Measurements from ENCODE around the gene PTPRA. TPM values are rescaled to one million over a fixed set of nuclear protein-coding genes. Genes with fewer than 3 reads are reported as not detected.

The PTPRA gene
- total RNA-seq, 1 donor from 2014 or later: 27.9 TPM

DNA sequence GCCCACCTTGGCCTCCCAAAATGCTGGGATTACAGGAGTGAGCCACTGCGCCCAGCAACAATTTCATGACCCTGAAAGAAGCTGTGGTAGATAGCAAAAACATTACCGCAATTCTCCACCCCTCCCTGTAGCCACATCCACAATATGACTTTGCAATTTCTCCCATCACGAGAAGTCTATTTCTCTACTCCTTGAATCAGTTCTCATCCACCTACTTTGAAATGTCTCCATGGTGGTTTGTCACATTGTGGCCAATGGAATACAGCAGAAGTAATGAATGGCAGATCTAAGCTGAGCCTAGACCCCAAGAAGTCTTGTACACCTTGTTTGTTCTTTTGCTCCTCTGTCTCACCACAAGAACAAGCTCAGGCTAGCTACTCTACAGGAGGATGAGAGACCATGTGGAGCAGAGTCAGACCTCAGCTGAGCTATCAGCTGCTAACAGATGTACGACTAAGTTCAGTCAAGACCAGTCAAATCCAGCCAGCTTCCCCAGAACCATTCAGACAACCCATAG, 204.4 kb downstream of the PTPRA start:
- DNase-seq: no peak

DNA sequence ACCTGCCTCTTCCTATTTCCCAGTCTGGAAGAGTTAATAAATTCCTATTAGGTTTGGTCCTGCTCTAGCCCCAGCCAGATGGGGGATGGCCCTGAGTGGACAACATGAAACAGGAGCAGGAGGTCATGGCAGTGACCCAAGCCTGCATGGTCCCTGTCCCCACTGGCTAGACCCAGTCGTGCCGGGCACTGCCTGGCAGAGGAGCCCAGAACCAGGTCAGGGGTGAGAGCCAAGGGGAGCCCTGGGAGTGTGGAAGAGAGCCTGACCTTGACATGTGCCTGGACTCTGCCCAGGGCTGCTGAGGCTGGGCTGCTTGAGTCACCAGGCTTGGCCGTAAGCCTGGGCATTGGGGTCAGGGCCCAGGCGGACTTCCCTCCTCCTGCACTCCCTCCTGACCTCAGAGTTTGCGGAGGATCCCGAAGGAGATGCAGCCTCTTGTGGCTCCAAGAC, 207.7 kb downstream of the PTPRA start:
- DNase-seq: peak; percentile 27

DNA sequence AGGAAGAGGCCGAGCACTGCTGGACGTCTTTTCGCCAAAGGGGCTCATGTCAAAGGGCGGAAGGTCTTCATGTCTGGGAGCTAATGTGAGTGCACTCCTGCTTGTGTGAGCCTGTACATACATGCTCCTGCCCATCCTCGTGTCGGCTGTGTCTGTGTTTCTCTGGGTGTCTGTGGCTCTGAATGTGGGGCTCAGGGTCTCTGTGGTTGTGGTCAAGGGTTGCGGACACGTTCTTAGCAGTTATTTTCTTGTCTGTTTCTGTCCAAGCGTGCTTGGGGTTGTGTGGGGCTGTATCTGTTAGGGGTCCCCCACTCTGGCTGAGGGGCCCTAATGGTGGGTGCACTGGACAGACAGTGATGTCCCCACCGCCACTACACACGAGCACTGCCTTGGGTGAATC, 208.4 kb downstream of the PTPRA start:
- no peak for DNase-seq

GRCh38 chr20:3082306-3082951, 209.1 kb downstream of the PTPRA start:
- DNase-seq: peak; percentile 21

GRCh38 chr20:3082955-3083952, 210.0 kb downstream of the PTPRA start:
- DNase-seq: no peak

DNA sequence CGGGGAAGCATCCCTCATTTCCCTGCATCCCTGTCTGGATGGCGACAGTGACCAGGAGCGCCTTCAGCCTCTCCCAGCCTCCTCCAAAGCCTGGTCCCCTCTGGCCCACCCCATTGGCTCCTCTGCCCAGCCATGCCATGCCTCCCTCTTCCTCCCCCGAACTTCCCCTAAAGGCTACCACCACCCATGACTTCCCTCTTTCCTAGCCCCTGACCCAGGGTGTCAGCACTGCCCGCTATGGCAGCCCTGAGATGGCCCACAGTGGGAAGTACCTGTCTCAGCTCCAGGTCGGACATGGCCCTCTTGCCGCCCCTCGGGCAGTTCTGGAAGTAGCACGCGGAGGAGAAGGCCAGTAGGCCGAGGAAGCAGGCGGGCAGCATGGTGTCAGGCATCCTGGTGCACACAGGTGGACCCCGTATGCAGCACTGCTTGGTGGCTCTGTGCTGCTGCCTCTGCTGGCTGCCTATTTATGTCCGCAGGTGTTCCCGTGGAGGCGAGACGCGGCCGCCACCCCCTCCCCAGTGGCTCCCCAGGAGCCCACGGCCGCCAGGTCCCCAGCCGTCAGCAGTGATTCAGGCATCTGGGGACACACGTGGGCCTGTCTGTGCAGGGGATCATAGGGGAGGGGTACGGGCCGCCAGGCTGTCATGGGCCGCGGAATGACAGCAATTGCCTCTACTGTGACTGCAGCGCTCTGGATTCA, 211.2 kb downstream of the PTPRA start, which contains the start of gene AVP:
TSS of gene AVP (minus strand) at position 442 of the 703 bp plus-strand sequence. CDS start at position 392, 50 bp downstream.
- DNase-seq: no peak

- DNase-seq: no peak
Observed at GRCh38 chr20:3084986-3085360, 211.7 kb downstream of the PTPRA start.

DNA sequence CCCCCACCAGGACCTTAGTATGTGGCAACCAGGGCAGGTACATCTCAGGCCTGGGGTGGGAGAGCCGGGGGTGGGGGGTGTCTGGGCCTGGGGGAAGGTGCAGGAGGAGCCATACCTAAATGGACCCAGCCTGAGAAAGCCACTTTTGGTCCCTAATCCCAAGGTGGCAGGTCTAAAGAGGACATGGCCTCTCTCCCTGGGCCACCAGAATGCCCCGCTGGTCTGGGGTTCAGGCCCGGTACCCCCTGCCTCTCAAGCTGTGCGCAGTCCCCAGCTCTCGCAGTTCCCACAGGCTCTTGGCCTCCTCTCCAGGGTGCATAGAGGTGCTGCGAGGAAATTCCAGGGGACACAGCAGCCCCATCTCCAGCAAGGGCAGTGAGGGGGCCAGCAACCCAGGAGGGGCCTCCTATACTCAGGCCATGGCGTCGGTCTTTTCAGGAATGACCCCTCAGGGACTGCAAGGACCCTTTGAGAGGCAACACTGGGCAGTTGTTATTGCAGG, 212.3 kb downstream of the PTPRA start:
- no peak for DNase-seq

DNA sequence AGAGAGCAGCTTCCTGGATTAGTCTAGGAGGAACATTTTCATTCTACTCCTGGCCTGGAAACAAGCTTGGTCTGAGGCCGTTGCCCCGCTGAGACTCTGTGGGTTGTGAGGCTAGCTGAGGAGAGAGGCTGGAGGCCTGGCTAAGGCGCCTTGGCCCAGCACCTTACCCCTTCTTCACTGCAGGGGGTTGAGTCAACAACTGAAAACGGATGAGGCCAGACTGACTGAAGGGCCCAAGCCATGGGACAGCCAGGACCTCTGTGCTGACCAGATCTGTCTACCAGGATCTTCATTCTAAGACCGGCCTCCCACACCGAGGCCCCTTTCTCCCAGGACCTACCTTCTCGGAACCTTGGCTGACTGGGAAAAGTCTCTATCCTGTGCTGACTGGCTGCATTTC, 214.8 kb downstream of the PTPRA start:
- no peak for DNase-seq

Other genes starting within 250 kb of the PTPRA start
- gene NOP56, start 220.8 kb upstream of the PTPRA start, total RNA-seq: 149 and 182 TPM in 2 replicates
- gene IDH3B, start 209.3 kb upstream of the PTPRA start, total RNA-seq: 118 and 131 TPM in 2 replicates
- gene EBF4, start 180.7 kb upstream of the PTPRA start, total RNA-seq: 1.0 and 2.4 TPM in 2 replicates
- 0.34 and 0.37 TPM in 2 replicates for gene CPXM1, start 72.9 kb upstream of the PTPRA start, total RNA-seq
- not detected in 2 replicates for gene C20orf141, start 58.5 kb upstream of the PTPRA start, total RNA-seq
- gene TMEM239, start 57.1 kb upstream of the PTPRA start, total RNA-seq: not detected in 2 replicates
- gene PCED1A, start 32.8 kb upstream of the PTPRA start, total RNA-seq: 19.8 and 42.2 TPM in 2 replicates
- 51.6 and 52.4 TPM in 2 replicates for gene VPS16, start 32.7 kb upstream of the PTPRA start, total RNA-seq
- not detected in 2 replicates for gene GNRH2, start 170.1 kb downstream of the PTPRA start, total RNA-seq
- gene MRPS26, start 172.6 kb downstream of the PTPRA start, total RNA-seq: 34.5 and 37.6 TPM in 2 replicates
- not detected in 2 replicates for gene OXT, start 198.1 kb downstream of the PTPRA start, total RNA-seq
- not detected in 2 replicates for gene AVP, start 211.2 kb downstream of the PTPRA start, total RNA-seq